Measurements from ENCODE around the gene RAB17. TPM values are rescaled to one million over a fixed set of nuclear protein-coding genes. Genes with fewer than 3 reads are reported as not detected.

The RAB17 gene
- total and polyA plus RNA-seq, 10 of the 15 experiments (the other 5 are each of a cell fraction or from before 2014, with no cell fraction given): 0.07 to 1.4 (median 0.28) TPM; not detected in 3

DNA sequence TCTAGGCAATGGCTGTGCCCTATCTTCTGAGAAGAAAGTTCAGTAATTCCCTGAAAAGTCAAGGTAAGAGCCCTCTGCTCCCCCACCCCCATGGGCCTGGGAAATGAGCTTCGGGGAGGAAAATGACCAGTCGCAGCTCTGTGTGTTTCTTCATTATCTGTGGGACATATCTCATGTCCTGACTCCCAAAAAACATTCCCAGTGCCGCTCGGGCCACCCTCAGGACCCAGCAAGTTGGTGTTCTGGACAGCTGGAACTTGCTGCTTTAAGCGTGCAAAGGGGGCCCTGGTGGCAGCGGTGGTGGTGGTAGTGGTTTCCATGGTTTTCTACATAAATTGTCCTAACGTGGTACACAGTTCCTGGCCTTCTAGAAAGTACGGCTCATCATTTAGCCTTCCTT, 41.3 kb downstream of the RAB17 start:
- Histone ChIP-seq H3K9ac (ENCODE audit: control insufficient read depth, insufficient read depth, low read length) (no peak overlapping the region), H2AFZ (ENCODE audit: control insufficient read depth, low read depth, low read length) (no peak overlapping the region), H3K4me3 (no peak overlapping the region), H4K20me1 (ENCODE audit: control insufficient read depth, insufficient read depth) (no peaks in the 10 kb centered on the region), H3K4me1 (ENCODE audit: control insufficient read depth, insufficient read depth, low read length) (no peaks in the 10 kb centered on the region), H3K27ac (ENCODE audit: control insufficient read depth, insufficient read depth) (no peak overlapping the region), H3K4me2 (ENCODE audit: control insufficient read depth, insufficient read depth) (no peak overlapping the region), H3K79me2 (ENCODE audit: control insufficient read depth, insufficient read depth, low read length) (no peaks in the 10 kb centered on the region), H3K27me3 (replicated peaks in 1 of 2; ENCODE audit: control insufficient read depth in 2 of 2, insufficient read depth in 2 of 2, low read length in 1 of 2) (peaks cover 0 to 1% of the 10 kb centered on the region in 2 experiments; a peak in 1 of 4 replicates), H3K9me3 (replicated peaks; ENCODE audit: control insufficient read depth, insufficient read depth, low read length) (peaks cover 3% of the 10 kb centered on the region; the same call in 2 of the 3 replicates), H3K36me3 (ENCODE audit: control insufficient read depth in 2 of 2, insufficient read depth in 2 of 2, low read length in 1 of 2) (no peaks in the 10 kb centered on the region)
- no peak for TF ChIP-seq ZNF622 (IDR thresholded peaks at IDR 0.05)
- no peak for TF ChIP-seq KAT2A (conservative IDR thresholded peaks at IDR 0.05; ENCODE audit: control insufficient read depth, low read depth, low read length)
- TF ChIP-seq, protein P1, sequence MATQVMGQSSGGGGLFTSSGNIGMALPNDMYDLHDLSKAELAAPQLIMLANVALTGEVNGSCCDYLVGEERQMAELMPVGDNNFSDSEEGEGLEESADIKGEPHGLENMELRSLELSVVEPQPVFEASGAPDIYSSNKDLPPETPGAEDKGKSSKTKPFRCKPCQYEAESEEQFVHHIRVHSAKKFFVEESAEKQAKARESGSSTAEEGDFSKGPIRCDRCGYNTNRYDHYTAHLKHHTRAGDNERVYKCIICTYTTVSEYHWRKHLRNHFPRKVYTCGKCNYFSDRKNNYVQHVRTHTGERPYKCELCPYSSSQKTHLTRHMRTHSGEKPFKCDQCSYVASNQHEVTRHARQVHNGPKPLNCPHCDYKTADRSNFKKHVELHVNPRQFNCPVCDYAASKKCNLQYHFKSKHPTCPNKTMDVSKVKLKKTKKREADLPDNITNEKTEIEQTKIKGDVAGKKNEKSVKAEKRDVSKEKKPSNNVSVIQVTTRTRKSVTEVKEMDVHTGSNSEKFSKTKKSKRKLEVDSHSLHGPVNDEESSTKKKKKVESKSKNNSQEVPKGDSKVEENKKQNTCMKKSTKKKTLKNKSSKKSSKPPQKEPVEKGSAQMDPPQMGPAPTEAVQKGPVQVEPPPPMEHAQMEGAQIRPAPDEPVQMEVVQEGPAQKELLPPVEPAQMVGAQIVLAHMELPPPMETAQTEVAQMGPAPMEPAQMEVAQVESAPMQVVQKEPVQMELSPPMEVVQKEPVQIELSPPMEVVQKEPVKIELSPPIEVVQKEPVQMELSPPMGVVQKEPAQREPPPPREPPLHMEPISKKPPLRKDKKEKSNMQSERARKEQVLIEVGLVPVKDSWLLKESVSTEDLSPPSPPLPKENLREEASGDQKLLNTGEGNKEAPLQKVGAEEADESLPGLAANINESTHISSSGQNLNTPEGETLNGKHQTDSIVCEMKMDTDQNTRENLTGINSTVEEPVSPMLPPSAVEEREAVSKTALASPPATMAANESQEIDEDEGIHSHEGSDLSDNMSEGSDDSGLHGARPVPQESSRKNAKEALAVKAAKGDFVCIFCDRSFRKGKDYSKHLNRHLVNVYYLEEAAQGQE (IDR thresholded peaks at IDR 0.05; ENCODE audit: low read depth, low read length): no peak
- TF ChIP-seq MYB (IDR thresholded peaks at IDR 0.05; ENCODE audit: borderline replicate concordance, low read depth, low read length): no peak
- TF ChIP-seq EP300 (IDR thresholded peaks at IDR 0.05; ENCODE audit: borderline replicate concordance in 1 of 2, control insufficient read depth in 1 of 2, low read depth in 2 of 2, low read length in 2 of 2): no peak
- TF ChIP-seq TCF3 (IDR thresholded peaks at IDR 0.05; ENCODE audit: borderline replicate concordance, insufficient read depth, low read depth, low read length): no peak
- no peak for TF ChIP-seq NFYA (IDR thresholded peaks at IDR 0.05; ENCODE audit: borderline replicate concordance, low read depth, low read length)
- no peak for TF ChIP-seq IRF3 (IDR thresholded peaks at IDR 0.05)
- no peak for TF ChIP-seq RCOR1 (conservative IDR thresholded peaks at IDR 0.05; ENCODE audit: low read depth, low read length)
- TF ChIP-seq POU2F2 (IDR thresholded peaks at IDR 0.05; ENCODE audit: borderline replicate concordance, low read depth, low read length): no peak
- TF ChIP-seq BCL11A (IDR thresholded peaks at IDR 0.05; ENCODE audit: low read depth, low read length): no peak
- in situ Hi-C loops (cut with MboI): no loop called here
- WGBS (ENCODE audit: insufficient coverage, insufficient replicate concordance, low lambda C conversion rate, missing lambda C conversion rate): 61% methylated on average over 8 of the region's 8 CpGs
- RAD21 ChIA-PET (ENCODE audit: unreplicated experiment): interaction anchor here (1.5 kb wide), 1 partner anchor 36 kb away, joined by 6 read pairs; no protein-coding TSS in a partner anchor
- CTCF ChIA-PET: interaction anchor here (1.0 to 1.6 kb wide), 3 partner anchors 9 to 36 kb away, joined by 3 to 10 read pairs (median 3); no protein-coding TSS in a partner anchor
- intact Hi-C loops (cut with micrococcal nuclease; ENCODE audit: unreplicated experiment): no loop called here
- DNase-seq (ENCODE audit: low read depth, low spot score) (no peak), ATAC-seq (no peak), FAIRE-seq (no peak)
- no TSS peak for BruUV-seq (replicated peaks)
- SMC1A ChIA-PET (ENCODE audit: uncharacterized antibody, unreplicated experiment): interaction anchor here (1.2 to 2.2 kb wide), 3 partner anchors 9 to 23 kb away, joined by 3 to 9 read pairs (median 4); no protein-coding TSS in a partner anchor
- POLR2A ChIA-PET: no interaction called here

Measured in GM12878 (cell line).